Astrocyte of the spinal cord (primary cell): ENCODE data around the gene PLPPR4.

Experiments
- DNase-seq: peaks from one replicate; pipeline ENCODE4 v3.0.0; 2011; ENCODE audit warnings: low read depth, low spot score
- H3K4me3 ChIP-seq: 2 replicates; pipeline ENCODE4 v1.5.1; 2011; ENCODE audit warnings: low read depth, mild to moderate bottlenecking, low read length, moderate library complexity
- in situ Hi-C: cut with HindIII; loops from 2 replicates; pipeline ENCODE4 v1.10.0; 2017; ENCODE audit warnings: low sequenced_read_pairs
- TF ChIP-seq, protein P1 (sequence below): IDR thresholded peaks from 2 replicates; pipeline ENCODE4 v1.5.1; 2012; ENCODE audit warnings: low read depth, mild to moderate bottlenecking, low read length, inconsistent platforms

Gene PLPPR4

DNA sequence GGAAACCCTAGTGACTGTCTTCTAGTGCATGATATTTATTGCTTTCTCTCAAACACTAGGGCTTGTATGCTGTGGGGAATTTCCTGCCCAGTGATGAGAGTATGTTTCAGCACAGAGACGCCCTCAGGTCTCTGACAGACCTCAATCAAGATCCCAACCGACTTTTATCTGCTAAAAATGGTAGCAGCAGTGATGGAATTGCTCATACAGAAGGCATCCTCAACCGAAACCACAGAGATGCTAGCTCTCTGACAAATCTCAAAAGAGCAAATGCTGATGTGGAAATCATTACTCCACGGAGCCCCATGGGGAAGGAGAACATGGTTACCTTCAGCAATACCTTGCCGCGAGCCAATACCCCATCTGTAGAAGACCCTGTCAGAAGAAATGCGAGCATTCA lies 41.3 kb downstream of the PLPPR4 start:
- TF ChIP-seq, protein P1, sequence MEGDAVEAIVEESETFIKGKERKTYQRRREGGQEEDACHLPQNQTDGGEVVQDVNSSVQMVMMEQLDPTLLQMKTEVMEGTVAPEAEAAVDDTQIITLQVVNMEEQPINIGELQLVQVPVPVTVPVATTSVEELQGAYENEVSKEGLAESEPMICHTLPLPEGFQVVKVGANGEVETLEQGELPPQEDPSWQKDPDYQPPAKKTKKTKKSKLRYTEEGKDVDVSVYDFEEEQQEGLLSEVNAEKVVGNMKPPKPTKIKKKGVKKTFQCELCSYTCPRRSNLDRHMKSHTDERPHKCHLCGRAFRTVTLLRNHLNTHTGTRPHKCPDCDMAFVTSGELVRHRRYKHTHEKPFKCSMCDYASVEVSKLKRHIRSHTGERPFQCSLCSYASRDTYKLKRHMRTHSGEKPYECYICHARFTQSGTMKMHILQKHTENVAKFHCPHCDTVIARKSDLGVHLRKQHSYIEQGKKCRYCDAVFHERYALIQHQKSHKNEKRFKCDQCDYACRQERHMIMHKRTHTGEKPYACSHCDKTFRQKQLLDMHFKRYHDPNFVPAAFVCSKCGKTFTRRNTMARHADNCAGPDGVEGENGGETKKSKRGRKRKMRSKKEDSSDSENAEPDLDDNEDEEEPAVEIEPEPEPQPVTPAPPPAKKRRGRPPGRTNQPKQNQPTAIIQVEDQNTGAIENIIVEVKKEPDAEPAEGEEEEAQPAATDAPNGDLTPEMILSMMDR = no peak
- in situ Hi-C loops = no loop called here
- no peak overlapping the region for H3K4me3 ChIP-seq
- DNase-seq = no peak

DNA sequence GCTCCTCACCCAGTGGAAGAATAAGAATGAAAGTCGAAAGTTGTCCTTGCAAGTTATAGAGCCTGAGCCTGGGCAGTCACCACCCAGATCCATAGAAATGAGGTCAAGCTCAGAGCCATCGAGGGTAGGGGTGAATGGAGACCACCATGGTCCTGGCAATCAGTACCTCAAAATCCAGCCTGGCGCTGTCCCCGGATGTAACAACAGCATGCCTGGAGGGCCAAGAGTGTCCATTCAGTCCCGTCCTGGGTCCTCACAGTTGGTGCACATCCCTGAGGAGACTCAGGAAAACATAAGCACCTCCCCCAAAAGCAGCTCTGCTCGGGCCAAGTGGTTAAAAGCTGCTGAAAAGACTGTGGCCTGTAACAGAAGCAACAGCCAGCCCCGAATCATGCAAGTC lies 41.8 kb downstream of the PLPPR4 start:
- no peak overlapping the region for H3K4me3 ChIP-seq
- TF ChIP-seq, protein P1 = no peak
- no peak for DNase-seq
- in situ Hi-C loops = no loop called here

DNA sequence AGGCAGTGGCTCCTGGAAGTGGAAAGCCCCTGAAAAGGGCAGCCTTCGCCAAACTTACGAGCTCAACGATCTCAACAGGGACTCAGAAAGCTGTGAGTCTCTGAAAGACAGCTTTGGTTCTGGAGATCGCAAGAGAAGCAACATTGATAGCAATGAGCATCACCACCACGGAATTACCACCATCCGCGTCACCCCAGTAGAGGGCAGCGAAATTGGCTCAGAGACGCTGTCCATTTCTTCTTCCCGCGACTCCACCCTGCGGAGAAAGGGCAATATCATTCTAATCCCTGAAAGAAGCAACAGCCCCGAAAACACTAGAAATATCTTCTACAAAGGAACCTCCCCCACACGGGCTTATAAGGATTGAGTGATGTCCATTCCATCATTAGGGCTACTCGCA lies 42.4 kb downstream of the PLPPR4 start:
- in situ Hi-C loops = no loop called here
- TF ChIP-seq, protein P1 = no peak
- no peak for DNase-seq
- H3K4me3 ChIP-seq = no peak overlapping the region

DNA sequence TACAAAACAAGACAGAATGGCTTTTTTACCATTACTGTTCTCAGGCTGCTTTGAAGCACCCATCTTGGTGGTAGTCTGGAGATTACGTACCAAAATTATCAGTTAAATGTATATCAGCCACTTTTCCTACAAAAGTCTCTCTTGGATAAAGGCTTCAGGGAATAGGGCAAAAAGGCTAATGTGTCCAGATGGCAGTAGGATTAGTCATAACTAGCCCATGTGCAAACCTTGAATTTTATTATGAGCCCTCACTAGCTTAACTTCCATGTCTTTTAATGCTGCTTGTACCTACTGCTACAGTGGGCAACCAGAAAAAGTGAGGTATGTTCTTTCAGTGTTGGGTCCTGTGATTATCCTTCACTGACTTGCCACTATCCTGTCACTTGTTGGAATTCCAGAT lies 51.0 kb downstream of the PLPPR4 start:
- in situ Hi-C loops = no loop called here
- no peak for DNase-seq
- H3K4me3 ChIP-seq = no peak overlapping the region
- TF ChIP-seq, protein P1 = no peak

DNA sequence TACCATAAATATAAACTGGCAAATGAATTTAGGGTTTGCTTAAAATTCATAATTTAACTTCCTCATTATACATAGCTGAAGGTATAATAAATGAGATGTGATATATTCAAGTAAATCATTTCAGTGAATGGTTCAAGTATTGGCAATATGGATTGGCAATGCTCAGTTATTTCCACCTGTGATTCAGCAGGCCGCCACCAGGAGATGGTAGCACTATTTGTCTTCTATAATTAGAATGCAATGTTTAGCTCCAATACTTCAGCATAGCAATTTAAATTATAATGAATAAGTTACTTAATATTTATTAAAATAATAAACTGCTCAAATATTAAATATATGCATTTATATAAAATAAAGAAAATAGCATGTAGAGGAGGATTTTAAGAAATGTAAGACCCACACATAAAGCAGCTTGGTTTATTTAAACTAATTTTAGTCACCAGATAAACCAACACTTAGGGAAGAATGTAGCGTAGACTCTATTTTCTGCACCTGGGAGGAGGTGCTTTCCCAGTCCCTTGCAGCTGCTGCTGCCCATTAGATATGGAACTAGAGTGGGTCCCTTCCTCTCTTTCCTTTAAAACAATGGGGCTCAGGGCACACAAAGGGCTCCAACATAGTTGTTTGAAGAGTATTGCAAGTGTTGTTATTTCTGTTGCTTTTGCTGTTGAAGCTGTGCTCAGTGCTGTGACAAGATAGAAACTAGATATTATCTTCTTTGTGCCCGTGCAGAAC lies 62.1 kb downstream of the PLPPR4 start:
- in situ Hi-C loops = no loop called here
- no peak for DNase-seq
- TF ChIP-seq, protein P1 = peak; percentile 42
- no peak overlapping the region for H3K4me3 ChIP-seq

DNA sequence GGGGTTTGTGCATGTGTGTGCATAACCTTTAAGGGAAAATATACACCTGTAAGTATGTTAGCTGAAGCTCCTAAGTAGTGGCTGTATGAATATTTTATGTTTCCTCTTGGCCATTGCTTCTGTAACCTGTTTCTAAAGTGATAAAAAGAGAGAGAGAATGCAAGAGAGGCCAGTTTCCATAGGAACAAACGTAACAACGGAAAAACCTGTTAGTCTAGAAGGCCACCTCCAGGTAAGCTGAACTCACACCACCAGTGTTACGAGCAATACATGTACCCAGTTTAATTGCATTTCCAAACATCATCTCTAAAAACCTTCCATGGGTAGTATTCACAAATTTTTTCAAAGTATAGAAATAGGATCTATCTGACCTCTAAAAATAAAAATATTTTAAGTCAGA lies 63.1 kb downstream of the PLPPR4 start:
- in situ Hi-C loops = no loop called here
- TF ChIP-seq, protein P1 = no peak
- no peak for DNase-seq
- no peak overlapping the region for H3K4me3 ChIP-seq

DNA sequence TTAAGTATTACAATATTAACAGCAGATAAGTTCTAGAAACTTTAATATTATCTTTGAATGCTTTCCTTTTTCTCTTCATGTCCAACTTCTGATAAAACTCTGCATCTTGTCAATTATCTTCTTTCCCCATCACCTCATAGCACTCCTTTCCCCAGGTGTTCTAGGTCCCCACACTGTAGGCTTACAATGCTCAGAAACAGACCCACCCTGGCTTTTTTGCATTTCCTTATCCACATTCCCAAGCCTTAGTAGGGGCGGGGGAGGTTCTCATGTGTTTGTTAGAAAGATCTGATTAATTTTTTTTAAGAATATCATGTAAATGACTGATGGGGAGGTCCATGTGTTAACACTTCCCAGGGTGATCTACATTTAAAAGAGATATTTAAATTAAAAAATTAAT lies 63.9 kb downstream of the PLPPR4 start:
- TF ChIP-seq, protein P1 = no peak
- in situ Hi-C loops = no loop called here
- H3K4me3 ChIP-seq = no peak overlapping the region
- no peak for DNase-seq
